GM19372 (cell line): Measurements from ENCODE around the gene UBE2D2.

Experiments
- ATAC-seq: cut with Tn5 transposase; IDR thresholded peaks from one replicate; pipeline ENCODE4 v1.9.1; 2021; ENCODE audit warnings: mild to moderate bottlenecking, low read depth, moderate library complexity; ENCODE audit not compliant: unreplicated experiment

The UBE2D2 gene

DNA sequence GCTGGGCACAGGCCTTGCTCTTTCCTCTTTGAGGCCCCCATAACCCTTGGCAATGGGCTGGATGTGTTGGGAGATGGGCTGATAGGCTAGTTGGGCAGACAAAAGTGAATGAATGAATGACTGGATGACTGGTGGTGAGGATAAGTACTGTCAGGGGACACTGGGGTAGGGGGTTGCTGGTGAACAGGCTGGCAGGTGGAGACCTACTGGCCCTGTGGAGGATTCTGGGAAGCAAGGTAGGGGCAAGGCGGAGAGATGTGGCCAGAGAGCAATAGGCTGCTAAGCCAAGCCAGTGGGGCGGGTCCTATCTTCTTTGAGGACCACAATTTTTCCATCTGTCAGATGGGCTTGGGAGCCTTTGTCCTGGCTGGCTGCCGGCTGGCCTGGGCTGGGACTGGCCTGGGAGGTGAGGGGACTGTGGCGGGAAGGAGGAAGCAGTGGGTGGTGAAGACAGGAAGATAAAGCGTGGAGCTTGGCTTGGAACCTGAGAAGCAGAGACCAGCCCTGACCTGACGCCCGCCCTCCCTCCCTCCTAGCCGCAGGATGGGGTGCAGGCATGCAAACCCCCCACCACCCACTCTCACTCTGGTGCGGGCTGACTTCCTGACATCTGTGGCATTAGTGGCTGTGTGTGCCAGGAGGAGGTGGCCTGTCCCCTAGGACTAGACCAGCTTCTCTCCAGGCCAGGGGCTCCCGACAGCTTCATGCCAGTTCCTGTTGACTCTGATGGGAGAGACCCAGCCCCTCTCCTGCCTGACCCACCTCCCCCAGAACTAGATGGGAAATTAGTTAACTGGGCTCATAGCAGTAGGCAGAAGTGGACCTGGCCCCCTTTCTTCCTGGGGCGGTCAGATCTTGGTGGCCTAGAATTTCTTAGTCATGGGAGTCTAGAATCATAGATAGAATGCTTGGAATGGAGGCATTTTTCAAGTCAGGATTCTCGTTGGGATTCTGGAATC is 96.5 kb downstream of the UBE2D2 start:
- no peak for ATAC-seq

DNA sequence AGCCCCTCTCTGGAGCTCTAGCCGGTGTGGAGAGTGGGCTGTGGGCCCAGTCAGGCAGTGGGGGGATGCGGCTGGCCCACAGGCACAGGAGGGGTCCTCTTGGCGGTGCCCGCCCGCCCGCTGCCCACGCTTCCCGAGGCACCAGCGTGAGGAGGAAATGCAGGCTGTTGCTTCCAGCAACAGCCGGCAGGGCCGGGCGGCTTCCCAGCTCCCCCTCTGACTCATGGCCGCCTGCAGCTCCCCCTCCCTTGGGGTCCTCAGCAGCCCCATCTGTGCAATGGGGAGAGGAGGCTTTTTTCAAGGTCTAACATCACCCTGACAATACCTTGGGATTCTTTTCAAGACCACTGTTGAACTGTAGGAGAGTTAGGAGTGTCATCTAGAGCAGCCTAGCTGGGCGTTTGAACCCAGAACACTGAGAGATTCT is 97.4 kb downstream of the UBE2D2 start:
- no peak for ATAC-seq

DNA sequence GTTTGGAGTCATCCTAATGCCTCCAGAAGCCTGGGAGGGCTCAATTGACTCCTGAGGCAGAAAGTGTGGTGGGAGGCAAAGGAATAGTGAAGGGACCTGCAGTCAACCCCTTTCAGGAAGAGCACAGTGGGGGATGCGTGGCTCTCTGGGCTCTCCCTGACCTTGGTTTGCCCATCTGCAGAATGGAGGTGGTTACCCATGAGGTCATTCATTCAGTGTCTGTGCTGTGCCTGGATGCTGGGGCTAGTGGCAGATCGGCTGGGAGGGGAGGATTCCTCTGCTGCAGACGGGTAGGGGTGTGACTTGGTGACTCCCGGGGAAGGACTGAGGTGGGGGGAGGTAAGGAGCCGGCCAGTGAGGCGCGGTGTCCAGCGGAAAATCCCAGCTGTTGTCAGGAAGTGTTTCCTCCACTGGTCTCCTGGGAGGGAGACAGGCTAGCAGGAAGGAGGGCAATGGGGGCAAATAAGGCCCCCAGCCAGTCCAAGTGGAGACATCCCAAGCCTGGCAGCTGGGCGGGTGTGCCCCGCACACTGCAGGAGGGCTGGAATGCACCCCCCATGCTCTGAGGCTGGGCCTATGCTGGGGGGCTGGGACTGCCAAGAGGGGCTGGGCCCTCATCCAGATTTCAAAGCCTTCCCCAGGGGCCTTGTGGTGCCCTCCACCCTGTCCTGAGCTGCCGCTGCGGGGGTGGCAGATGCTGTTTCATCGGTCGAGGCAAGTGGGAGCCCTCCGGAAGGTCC is 98.0 kb downstream of the UBE2D2 start:
- no peak for ATAC-seq

DNA sequence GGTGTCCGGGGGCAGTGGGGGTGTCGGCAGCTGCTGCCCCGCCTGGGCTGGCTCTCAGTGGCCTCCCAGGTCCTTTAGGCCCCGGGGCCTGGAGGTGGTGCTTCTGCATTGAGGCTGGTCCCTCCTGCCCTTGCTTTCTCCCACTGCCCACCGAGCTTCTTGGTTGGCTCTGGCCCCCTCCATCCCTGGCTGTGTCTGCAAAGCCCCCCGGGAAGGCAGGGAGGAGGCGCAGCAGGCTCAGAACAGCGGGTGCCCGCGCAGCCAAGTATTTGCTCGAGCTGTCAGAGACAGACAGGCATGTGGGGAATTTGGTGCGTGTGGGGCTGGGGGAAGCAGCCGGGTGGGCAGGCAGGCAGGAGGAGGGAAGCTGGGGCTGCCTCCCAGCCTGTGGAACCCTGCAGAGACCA is 98.6 kb downstream of the UBE2D2 start:
- ATAC-seq = no peak

DNA sequence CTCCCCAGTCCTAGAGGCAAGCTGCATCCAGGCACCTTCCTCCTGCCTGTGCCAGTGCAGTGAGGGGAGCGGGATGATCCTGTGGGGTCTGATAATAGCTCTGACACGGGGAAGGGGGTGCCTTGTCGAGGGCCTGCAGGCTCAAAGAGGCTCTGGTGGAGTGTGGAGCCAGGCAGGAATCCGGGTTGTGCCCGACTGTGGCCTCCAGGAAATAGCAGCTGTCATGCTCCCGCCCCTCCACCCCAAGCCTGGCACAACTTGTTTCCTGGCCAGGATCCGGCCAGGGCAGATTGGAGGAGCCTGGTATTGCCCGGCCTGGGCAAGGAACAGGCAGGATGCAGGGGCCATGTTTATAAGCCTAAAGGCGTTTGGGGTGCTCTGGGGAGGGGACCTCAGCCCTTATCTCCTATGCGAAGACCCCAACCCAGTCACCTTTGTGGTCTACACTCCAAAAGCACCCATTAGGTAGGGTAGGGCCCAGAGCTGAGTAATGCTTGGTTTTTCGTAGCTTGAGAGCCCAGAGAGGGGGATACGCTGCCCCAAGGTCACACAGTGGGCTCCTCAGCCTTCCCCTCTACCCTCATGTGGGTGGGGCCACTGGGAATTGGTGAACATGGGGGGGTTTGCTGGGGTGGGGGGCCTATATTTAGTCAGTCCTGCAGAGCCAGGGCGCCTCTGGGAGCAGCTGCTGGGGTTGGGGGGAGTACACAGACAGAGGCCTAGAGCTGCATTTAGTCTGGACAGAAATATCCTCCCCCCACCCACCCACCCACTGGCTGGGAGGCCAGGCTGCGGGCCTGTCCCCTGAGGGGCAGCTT is 99.2 kb downstream of the UBE2D2 start:
- no peak for ATAC-seq

DNA sequence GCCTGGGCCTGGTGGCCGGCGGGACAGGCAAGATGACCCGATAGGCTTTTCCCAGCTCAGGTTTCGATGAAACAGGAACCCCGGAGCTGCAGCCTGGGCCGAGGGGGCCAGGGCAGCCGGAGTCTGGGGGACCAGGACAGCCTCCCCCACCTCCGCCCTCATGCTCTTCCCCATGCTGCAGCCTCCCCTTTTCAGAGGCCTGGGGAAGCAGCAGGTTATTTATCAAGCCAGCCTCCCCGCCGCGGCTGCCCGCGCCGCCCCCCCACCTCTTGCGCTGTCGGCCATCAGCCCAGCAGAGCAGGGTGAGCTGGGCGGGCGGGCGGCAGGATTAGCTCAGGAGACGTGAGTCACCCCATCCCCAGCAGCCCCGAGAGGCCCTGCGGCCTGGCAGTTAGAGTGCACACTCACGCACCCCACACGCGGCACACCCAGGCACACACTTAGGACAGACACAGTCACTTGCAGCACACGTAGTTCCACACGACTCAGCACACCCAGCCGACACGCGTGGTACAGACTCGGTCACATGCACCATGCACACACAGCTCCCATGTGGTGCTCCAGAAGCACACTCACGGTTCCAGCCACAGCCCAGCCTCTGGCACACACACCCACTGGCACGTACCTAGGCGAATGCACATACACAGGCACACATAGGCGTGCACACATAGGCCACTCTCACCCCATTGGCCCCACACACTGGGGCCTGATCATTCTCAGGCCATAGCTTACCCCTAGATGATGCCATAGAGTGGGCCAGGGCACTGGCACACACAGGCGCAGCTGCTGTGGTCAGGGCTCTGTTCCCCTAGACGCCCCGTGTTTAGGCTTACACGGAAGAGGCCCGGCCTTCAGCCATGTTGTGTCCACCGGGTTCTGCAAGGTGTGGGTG is 100.0 kb downstream of the UBE2D2 start:
- no peak for ATAC-seq

DNA sequence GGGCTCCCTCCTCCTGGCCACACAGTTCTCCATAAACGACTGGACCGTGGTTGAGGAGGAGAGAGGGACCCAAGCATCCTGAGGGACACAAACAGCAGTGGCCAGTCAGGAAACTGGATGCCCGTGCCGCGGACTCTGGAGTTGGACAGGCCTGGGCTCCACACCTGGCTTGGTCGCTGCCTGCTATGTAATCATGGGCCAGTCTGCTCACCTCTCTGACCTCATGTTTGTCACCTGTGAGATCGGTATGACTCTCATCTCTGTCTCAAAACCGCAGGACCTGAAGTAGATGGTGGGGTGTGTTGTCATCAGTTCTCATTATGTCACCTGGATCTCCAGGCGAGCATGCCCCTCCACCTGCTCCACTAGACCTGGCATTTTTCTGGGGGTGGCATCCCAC is 101.5 kb downstream of the UBE2D2 start:
- no peak for ATAC-seq

DNA sequence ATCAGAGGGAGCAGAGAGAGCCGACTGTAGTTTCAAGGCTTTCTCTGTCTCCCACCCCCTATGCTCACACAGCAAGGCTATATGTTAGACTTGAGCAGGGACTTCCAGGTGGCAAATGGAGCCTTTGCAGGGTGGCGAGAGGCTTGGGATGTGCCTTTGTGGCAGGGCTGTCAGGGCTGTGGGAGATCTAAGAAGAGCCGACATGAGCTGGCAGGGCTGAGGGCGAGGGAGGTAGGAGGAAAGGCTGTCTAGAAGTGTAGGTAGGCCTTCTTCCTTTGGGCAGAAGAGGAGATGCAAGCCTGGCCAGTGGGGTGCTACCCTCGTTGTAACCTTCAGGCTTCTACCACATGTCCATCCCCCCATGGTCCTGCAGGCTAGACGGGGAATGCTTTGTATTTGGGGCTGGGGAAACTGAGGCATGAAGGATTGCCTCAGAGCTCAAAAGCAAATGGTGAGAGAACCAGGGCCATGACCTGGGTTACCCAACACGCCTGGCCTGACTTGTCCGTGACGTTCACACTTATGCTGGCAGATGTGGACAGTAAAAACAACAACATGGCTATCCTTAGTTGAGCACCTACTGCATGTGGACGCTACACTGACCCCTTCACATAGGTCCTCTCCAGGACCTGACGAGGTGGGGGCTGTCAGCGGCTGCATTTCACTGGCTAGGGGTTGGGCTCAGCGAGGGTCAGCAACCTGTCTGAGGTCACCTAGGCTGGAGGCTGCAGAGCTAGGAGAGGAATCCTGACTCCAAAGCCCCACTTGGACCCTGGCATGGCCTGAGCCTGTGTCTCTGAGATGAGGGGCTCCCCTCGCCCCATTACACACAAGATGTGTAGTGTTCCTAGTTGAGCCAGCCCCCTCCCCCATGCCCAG is 102.3 kb downstream of the UBE2D2 start:
- no peak for ATAC-seq

DNA sequence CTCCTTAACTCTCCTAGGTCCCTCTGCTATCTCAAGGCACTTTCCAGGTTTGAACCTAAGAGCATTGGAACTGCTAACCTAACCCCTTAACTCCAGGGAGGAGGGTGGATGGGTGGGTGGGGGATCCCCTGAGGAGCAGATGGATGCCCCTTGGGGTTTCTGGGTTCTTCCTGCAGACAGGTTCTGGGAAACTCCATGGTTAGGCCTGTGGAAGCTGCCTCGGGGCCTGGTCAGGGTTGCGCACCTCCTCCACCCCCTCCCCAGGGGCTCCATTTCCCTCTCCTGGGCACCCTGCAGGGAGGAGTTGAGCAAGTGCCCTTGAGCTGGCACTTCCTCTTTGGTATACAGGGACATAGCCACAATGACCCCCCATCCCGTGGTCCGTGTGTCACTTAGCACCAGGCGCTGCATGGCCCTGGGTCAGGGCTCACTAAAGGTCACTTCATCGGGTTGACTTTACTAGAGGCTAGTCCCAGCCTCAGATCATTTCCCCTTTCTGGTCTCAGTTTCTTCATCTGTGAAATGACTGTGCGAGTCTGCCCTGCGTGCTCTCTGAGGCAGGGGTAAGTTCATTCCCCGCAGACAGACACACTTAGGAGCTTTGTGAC is 103.1 kb downstream of the UBE2D2 start:
- peak; percentile 48 for ATAC-seq

DNA sequence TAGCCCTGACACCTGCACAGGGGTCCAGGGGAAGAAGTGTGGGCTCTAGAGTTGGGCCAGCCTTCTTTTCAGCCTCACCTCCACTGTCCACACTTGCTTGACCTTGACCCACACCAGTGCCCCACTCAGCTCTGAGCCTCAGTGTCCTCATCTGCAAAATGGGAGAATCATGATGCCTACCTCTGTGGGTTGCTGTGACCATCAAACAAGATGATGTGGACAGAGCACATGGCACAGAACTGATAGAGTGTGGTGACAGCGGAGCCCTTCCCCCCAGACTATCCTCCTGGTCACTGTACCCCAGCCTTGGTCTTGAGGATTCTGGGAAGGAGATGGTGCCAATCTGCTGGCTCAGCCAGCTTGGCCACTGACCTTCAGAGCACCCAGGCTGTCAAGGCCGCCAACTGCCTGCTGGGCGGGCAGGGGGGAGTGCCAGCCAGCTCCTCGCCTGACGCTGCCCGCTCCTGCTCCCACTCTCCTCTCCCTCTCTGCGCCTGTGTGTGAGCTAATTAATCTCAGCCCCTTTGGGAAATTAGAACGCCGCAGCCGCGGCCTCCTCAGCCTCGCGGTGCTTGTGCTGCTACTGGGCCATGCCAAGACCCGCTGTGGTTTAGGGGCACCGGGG is 103.7 kb downstream of the UBE2D2 start:
- no peak for ATAC-seq

DNA sequence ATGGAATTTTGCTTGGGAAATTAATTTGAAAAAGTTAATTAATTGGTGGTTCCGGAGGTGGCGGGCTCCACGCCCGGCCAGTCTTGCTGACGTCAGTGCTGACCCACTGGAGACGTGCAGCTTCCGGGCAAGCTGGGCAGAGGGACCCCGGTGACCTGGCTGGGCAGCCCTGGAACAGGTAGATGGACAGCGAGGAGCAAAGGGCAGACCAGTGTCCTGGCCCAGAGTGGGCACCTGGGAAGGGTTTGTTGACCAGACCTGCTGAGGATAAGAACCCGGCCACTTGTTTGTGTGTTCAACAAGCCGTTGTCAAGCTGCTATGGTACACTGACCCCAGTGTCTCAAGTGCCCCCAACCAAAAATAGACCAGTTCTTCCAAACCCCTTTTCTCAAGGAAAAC is 104.5 kb downstream of the UBE2D2 start:
- no peak for ATAC-seq

DNA sequence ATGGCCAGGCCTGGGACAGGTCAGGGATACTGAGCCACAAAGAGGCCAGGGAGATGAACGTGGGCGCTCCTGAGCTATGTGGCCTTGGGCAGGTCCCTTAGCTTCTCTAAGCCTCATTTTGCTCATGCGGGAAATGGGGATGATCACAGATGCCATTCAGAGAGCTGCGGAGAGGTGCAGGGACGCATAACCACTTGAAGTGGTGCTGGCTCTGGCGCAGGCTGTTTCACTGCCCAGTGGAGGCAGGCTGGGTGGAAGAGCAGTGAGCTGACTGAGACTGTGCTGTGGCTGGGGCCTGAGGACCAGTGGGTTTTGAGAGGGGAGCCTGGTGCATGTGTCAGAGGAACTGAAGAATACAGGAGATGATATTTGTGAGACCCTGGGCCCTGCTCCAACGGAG is 105.4 kb downstream of the UBE2D2 start:
- ATAC-seq = no peak

DNA sequence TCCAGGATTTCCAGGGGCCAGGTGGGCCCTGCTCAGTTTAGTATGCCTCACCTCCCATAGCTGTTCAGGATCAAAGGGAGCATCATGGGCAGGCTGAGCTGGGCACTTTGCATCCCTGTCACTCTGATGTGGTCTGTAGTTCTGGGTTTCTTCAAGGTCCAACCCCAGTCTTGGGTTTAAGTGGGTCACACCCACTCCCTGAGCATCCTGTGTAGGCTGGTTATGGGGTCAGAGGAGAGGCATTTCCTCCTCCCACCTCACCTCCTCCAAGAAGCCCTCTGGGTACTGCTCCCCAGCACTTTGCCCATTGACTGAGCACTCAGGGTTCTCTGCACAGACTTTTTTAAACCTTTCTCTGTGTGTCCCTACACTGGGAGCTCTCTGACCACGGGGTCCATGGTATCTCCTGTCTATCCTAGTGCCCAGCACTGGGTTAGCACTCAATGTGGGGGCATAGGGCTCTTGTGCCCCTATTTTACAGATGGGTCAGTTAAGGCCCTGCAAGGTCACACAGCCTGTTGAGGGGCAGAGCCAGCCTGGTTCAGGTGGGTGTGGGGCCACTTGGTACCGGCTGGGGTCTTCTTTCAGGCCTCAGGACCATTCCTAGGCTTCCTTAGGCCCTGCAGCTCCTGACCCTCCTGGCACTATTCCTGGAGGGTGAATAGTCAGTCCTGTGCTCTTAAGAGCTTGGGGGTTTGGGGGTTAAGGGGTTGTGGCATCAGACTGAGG is 106.0 kb downstream of the UBE2D2 start:
- no peak for ATAC-seq

DNA sequence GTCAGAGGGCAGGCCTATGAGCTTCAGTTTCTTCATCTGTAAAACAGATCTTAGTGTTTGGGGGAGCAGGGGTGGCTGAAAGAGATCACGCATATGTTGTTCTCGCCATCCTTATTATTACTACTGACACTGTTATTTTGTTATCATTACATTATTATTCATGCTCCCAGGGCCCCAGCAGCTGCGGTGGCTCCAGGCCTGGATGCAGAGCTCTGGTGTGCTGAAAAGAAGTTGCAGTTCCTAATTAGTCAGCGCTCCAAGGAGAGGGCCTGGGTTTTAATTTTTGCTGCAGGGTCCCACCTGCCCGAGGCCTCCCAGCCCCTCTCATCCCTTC is 106.6 kb downstream of the UBE2D2 start:
- no peak for ATAC-seq

DNA sequence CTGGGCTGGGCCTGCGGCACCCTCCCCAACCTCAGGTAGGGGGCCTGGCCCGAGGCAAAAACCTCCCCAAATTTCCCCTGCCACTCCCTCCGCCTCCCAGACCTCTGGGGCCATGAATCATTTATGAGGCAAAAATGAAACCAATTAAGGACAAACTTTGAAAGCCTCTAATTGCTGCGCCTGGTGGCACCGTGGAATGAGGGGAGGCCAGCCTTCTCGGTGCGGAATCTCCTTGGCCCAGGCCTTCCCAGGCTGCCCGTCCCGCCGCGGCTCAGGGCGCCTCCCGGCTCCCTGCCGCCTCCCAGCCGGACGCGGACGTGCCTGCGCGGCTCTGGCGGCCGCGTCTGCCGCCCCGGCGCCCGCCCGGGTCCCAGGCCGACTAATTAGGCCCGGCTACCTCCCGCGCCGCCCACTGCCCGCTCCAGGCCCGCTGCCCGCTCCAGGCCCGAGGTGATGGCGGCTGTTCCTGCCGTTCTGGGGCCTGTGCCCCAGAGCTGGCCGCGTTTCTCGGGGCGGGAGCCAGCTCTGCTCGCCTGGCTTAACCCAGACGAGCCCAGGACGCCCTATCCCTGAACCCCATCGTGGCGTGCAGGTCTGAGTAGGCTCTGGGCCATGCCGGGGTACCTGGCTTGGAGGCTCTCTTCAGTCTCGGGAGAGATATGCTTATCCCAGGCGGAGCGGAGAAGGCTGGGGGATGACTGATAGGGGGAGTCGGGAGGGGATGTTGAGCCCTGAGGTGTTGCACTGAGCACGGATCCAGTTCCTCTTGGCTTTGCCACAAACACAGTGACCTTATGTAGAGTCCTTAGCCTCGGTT is 107.1 kb downstream of the UBE2D2 start:
- ATAC-seq = no peak

DNA sequence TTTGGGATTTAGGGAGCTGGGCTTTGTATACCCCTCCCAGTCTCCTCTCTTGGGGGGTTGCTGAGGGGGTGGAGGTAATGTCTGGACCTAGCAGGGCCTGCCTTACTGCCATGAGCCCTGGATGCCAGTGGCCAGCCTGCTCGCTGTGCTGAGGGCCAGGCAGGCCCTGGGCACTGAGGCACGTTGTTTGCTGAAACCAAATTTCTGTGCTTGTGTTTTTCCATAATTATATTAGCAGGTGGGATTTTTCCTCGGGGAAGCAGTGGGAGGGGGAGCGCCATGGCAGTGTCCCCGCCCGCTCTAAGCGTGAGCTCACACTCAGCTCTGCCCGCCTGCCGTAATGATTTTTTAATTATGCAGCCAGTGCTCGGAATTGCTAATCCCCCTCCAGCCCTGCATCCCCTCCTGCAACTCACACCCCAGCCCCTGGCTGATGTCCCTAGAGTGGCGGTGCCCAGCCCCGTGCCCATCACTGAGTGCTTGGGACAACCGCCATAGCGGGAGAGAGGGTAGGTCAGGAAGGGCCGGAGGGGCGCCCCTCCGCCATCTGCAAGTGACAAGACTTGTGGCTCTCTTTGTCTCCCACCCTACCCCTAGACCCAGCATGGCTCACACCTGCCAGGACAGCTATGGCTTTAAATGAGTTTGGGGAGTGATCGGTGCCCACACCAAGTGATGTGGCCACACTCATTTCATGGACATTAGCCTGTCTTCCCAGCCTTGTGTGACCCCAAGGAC is 108.0 kb downstream of the UBE2D2 start:
- ATAC-seq = no peak
